ENCODE measurements around the gene PLA2G2E.
A peak's percentile ranks its signal among the peaks of the same experiment; 100 is the strongest.
"Not testable (repeated sequence)": the region's sequence is repeated elsewhere in the genome, so short reads cannot be mapped to it uniquely, and the experiment has no call there.

Gene PLA2G2E

GRCh38 chr1:19932866-19933265, 9.4 kb upstream of the PLA2G2E start:
- DNase-seq (ENCODE audit: low read depth in 3 of 3), result no peak

GRCh38 chr1:19927130-19927421, 3.7 kb upstream of the PLA2G2E start:
- DNase-seq (ENCODE audit: low read depth in 3 of 3), result not testable (repeated sequence)

- no peak for DNase-seq (ENCODE audit: low read depth in 3 of 3)
Observed at GRCh38 chr1:19926296-19927129, 3.1 kb upstream of the PLA2G2E start.

- DNase-seq (ENCODE audit: low read depth in 3 of 3), result no peak
Observed at GRCh38 chr1:19925342-19926070, 2.1 kb upstream of the PLA2G2E start.

GRCh38 chr1:19923953-19924346, 533 bp upstream of the PLA2G2E start:
- no peak for DNase-seq (ENCODE audit: low read depth in 3 of 3)

- DNase-seq (ENCODE audit: low read depth in 3 of 3), result no peak
Observed at GRCh38 chr1:19922015-19922688, 1.3 kb downstream of the PLA2G2E start.

GRCh38 chr1:19921310-19921709, 2.1 kb downstream of the PLA2G2E start:
- DNase-seq (ENCODE audit: low read depth in 3 of 3), result no peak

GRCh38 chr1:19920132-19920710, 3.2 kb downstream of the PLA2G2E start:
- no peak for DNase-seq (ENCODE audit: low read depth in 3 of 3)

GRCh38 chr1:19918057-19918456, 5.4 kb downstream of the PLA2G2E start:
- peak; percentile 58 to 73 (median 58) for DNase-seq (ENCODE audit: low read depth in 3 of 3)

- no peak for DNase-seq (ENCODE audit: low read depth in 3 of 3)
Observed at GRCh38 chr1:19910650-19911049, 12.8 kb downstream of the PLA2G2E start.

GRCh38 chr1:19909971-19910370, 13.4 kb downstream of the PLA2G2E start:
- DNase-seq (ENCODE audit: low read depth in 3 of 3), result no peak

GRCh38 chr1:19909392-19909791, 14.0 kb downstream of the PLA2G2E start:
- no peak for DNase-seq (ENCODE audit: low read depth in 3 of 3)

GRCh38 chr1:19907456-19907855, 16.0 kb downstream of the PLA2G2E start:
- DNase-seq (ENCODE audit: low read depth in 3 of 3), result no peak

- no peak for DNase-seq (ENCODE audit: low read depth in 3 of 3)
Observed at GRCh38 chr1:19903621-19904020, 19.8 kb downstream of the PLA2G2E start.

- DNase-seq (ENCODE audit: low read depth in 3 of 3), result no peak
Observed at GRCh38 chr1:19901653-19902052, 21.8 kb downstream of the PLA2G2E start.

- DNase-seq (ENCODE audit: low read depth in 3 of 3), result no peak
Observed at GRCh38 chr1:19894218-19894617, 29.2 kb downstream of the PLA2G2E start.

GRCh38 chr1:19893687-19894086, 29.7 kb downstream of the PLA2G2E start:
- no peak for DNase-seq (ENCODE audit: low read depth in 3 of 3)

- no peak for DNase-seq (ENCODE audit: low read depth in 3 of 3)
Observed at GRCh38 chr1:19892628-19893168, 30.7 kb downstream of the PLA2G2E start.

- DNase-seq (ENCODE audit: low read depth in 3 of 3), result no peak
Observed at GRCh38 chr1:19892129-19892528, 31.3 kb downstream of the PLA2G2E start.

GRCh38 chr1:19889656-19890055, 33.8 kb downstream of the PLA2G2E start:
- DNase-seq (ENCODE audit: low read depth in 3 of 3), result no peak

GRCh38 chr1:19888112-19888511, 35.3 kb downstream of the PLA2G2E start:
- DNase-seq (ENCODE audit: low read depth in 3 of 3), result no peak

GRCh38 chr1:19885821-19886220, 37.6 kb downstream of the PLA2G2E start:
- no peak for DNase-seq (ENCODE audit: low read depth in 3 of 3)
